Testis (tissue), 3 donors: ENCODE results near the gene DNAJC5. TPM values are rescaled to one million over a fixed set of nuclear protein-coding genes. Genes with fewer than 3 reads are reported as not detected.

Experiments used
- DNase-seq: peaks from one replicate; pipeline ENCODE4 v3.0.0-alpha.2; 2019
- H3K27ac ChIP-seq, 2 donors: fragments of 200-600 bp; sonication (generic); one replicate each; pipeline ENCODE4 v1.5.1; 2019
- H3K27me3 ChIP-seq: fragments of 200-600 bp; sonication (generic); one replicate; pipeline ENCODE4 v1.5.1; 2019
- H3K36me3 ChIP-seq: fragments of 200-600 bp; sonication (generic); one replicate; pipeline ENCODE4 v1.5.1; 2017; ENCODE audit warnings: low read depth; ENCODE audit errors: missing control alignments
- H3K4me1 ChIP-seq: fragments of 200-600 bp; sonication (generic); one replicate; pipeline ENCODE4 v1.5.1; 2019
- H3K4me3 ChIP-seq, 2 donors: fragments of 200-600 bp; sonication (generic); one replicate each; pipeline ENCODE4 v1.5.1; 2017 to 2019
- H3K9me3 ChIP-seq: fragments of 200-600 bp; sonication (generic); one replicate; pipeline ENCODE4 v1.5.1; 2017
- CTCF ChIP-seq, 3 experiments: fragments of 450-650 bp in 2 of 3; fragments of 200-600 bp in 1 of 3; sonication (generic) in 1 of 3; IDR thresholded peaks; one replicate each; pipeline ENCODE4 v1.5.1; 2016 to 2019; ENCODE audit warnings: antibody characterized with exemption in 3 of 3, mild to moderate bottlenecking in 2 of 3, moderate library complexity in 1 of 3
- POLR2A ChIP-seq: fragments of 450-650 bp; IDR thresholded peaks from one replicate; pipeline ENCODE4 v1.6.1; 2017; ENCODE audit warnings: antibody characterized with exemption, mild to moderate bottlenecking, moderate library complexity
- WGBS, 2 donors: methylation state at CpG; one replicate each; pipeline ENCODE4 v1.1.5; 2018; 5-methylcytosine and 5-hydroxymethylcytosine counted together
- intact Hi-C: fragments of 100-400 bp; cut with DNase I; formaldehyde crosslinking; loops from one replicate; pipeline ENCODE4 v1.15.1; 2023; ENCODE audit warnings: low total_unique reads
- polyA plus RNA-seq: library from polyadenylated mRNA; stranded (reverse); fragments of 350-450 nt; fragmentation: Illumina TruSeq; extraction: RNeasy Lipid Tissue Mini Kit (QIAGEN cat#74804); gene quantifications from one replicate; pipeline ENCODE4 v1.2.3, GENCODE V29; 2014; ENCODE audit warnings: low read depth, low replicate concordance; ENCODE audit not compliant: insufficient read depth
- total RNA-seq, 2 donors: library from RNA; depleted of rRNA; stranded (reverse); fragments of >200 nt; gene quantifications; one replicate each; pipeline ENCODE4 v1.2.3, GENCODE V29; 2016

DNAJC5 gene
- total and polyA plus RNA-seq, 3 donors from 2014 or later = 35.6 to 64.8 (median 58.2) TPM

GRCh38 chr20:63964412-63964811 is 69.5 kb downstream of the DNAJC5 start:
- Histone ChIP-seq H3K9me3 (no peaks in the 10 kb centered on the region), H3K27me3 (no peaks in the 10 kb centered on the region), H3K4me3 (no peak overlapping the region), H3K36me3 (no peaks in the 10 kb centered on the region), H3K4me1 (peaks cover 9% of the 10 kb centered on the region), H3K27ac (no peak overlapping the region)
- whole genome bisulfite sequencing, 2 donors = 93 to 94% methylated on average over 9 to 16 of the region's 16 CpGs
- TF ChIP-seq POLR2A (no peak), CTCF (IDR thresholded peaks at IDR 0.05) (no peak)
- DNase-seq = no peak
- intact Hi-C loops = no loop called here

GRCh38 chr20:63966172-63966943 is 71.4 kb downstream of the DNAJC5 start:
- no peaks in the 10 kb centered on the region for H3K36me3 ChIP-seq
- WGBS, 2 donors = 91 to 96% methylated on average over 23 to 27 of the region's 27 CpGs
- no peak for DNase-seq

GRCh38 chr20:63966944-63967322 is 72.0 kb downstream of the DNAJC5 start:
- intact Hi-C loops = no loop called here
- TF ChIP-seq POLR2A (no peak), CTCF (IDR thresholded peaks at IDR 0.05) (no peak)
- no peak for DNase-seq
- Histone ChIP-seq H3K4me1 (peaks cover 12% of the 10 kb centered on the region), H3K9me3 (no peaks in the 10 kb centered on the region), H3K36me3 (no peaks in the 10 kb centered on the region), H3K27me3 (no peaks in the 10 kb centered on the region), H3K27ac (no peak overlapping the region), H3K4me3 (no peak overlapping the region)
- 80 to 92% methylated on average over 4 to 13 of the region's 13 CpGs for WGBS, 2 donors

More at GRCh38 chr20:63966172-63966943, 71.4 kb downstream of the DNAJC5 start:
- TF ChIP-seq CTCF (IDR thresholded peaks at IDR 0.05) (no peak), POLR2A (no peak)
- Histone ChIP-seq H3K4me3 (no peak overlapping the region), H3K4me1 (peaks cover 12% of the 10 kb centered on the region), H3K9me3 (no peaks in the 10 kb centered on the region), H3K27me3 (no peaks in the 10 kb centered on the region), H3K27ac (no peak overlapping the region)
- intact Hi-C loops = no loop called here

GRCh38 chr20:63967330-63968135 is 72.6 kb downstream of the DNAJC5 start:
- TF ChIP-seq POLR2A = no peak
- no peak for TF ChIP-seq CTCF (IDR thresholded peaks at IDR 0.05)
- intact Hi-C loops = no loop called here
- DNase-seq = no peak
- Histone ChIP-seq H3K36me3 (no peaks in the 10 kb centered on the region), H3K27me3 (no peaks in the 10 kb centered on the region), H3K27ac (no peak overlapping the region), H3K9me3 (no peaks in the 10 kb centered on the region), H3K4me1 (peaks cover 12% of the 10 kb centered on the region), H3K4me3 (no peak overlapping the region)
- 89 to 96% methylated on average over 11 to 24 of the region's 28 CpGs for WGBS, 2 donors
